GM12864 (cell line): ENCODE measurements around the gene EFCAB13.

Experiments used
- DNase-seq: peaks from one replicate; pipeline ENCODE4 v3.0.0-alpha.2; 2011; ENCODE audit warnings: low read depth
- H3K4me3 ChIP-seq: 2 replicates; pipeline ENCODE4 v1.5.1; 2011; ENCODE audit warnings: mild to moderate bottlenecking, low read depth, low read length, control low read depth
- TF ChIP-seq, protein P1 (sequence below): IDR thresholded peaks from 2 replicates; pipeline ENCODE4 v1.5.1; 2011; ENCODE audit warnings: low read depth, mild to moderate bottlenecking, moderate library complexity, low read length, control low read depth, inconsistent platforms; ENCODE audit errors: missing control alignments

EFCAB13 gene

DNA sequence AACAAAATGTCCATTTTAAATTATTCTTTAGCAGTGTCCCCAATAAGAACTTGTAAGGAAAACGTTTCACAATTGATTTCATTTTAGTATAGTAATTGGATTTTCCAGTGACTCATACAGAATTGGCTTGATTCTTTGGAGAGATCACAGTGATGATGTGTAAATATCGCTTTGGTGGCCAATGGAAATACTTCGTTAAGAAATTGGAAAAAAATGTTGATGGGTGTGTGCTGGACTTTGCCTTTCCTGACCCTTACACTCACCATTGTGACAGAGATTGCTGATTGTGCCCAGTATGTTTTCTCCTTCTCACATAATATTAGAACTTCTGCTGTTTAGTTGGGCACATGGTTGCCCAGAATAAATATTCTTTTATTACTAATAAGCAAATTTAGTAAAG is 7.4 kb upstream of the EFCAB13 start:
- TF ChIP-seq, protein P1, sequence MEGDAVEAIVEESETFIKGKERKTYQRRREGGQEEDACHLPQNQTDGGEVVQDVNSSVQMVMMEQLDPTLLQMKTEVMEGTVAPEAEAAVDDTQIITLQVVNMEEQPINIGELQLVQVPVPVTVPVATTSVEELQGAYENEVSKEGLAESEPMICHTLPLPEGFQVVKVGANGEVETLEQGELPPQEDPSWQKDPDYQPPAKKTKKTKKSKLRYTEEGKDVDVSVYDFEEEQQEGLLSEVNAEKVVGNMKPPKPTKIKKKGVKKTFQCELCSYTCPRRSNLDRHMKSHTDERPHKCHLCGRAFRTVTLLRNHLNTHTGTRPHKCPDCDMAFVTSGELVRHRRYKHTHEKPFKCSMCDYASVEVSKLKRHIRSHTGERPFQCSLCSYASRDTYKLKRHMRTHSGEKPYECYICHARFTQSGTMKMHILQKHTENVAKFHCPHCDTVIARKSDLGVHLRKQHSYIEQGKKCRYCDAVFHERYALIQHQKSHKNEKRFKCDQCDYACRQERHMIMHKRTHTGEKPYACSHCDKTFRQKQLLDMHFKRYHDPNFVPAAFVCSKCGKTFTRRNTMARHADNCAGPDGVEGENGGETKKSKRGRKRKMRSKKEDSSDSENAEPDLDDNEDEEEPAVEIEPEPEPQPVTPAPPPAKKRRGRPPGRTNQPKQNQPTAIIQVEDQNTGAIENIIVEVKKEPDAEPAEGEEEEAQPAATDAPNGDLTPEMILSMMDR, result no peak
- H3K4me3 ChIP-seq, result no peak overlapping the region
- no peak for DNase-seq

DNA sequence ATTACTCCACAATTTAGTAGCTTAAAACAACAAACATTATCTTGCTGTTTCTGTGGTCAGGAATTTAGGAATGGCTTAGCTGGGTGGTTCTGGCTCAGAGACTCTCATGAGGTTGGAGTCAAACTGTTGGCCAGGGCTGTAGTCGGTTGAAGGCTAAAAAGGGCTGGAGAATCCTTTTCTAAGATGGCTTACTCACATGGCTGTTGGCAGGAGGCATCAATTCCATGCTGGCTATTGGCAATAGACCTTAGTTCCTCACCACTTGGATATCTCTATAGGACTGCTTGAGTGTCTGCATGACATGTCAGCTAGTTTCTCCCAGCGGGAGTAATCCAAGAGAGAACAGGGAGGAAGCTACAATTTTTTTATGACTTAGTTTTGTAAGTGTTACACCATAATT is 6.6 kb upstream of the EFCAB13 start:
- TF ChIP-seq, protein P1, result no peak
- DNase-seq, result no peak
- H3K4me3 ChIP-seq, result no peak overlapping the region

DNA sequence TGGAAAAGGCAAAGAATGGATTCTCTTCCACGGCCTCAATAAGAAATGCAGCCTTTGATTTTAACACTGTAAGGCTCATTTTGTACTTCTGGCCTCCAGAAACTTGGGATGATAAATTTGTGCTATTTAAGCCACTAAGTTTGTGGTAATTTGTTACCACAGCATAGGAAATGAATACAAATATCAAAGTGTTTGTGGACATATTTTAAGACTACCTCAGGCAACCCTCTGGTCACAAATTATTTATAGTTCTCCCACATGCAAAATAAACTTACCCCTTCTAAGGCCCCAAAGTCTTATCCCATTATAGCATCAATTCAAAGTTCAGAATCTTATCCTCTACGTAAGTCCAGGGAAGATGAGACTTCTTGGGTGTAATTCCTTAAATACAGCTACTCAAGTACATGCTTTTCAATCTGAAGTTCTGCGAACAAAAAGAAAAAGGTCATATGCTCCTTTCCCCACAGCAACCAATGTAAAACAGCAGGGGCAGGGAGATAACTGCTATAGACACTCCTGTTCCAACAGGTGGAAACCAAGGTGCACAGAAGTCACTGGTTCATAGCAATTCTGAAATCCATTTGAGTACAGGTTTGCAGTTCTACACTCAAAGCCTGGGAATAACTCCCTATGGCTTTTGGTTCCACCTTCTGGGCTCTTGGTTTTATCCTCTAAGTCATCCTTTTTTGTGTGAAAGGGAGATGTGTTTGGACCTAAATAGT is 5.4 kb upstream of the EFCAB13 start:
- TF ChIP-seq, protein P1, result no peak
- no peak overlapping the region for H3K4me3 ChIP-seq
- DNase-seq, result no peak

DNA sequence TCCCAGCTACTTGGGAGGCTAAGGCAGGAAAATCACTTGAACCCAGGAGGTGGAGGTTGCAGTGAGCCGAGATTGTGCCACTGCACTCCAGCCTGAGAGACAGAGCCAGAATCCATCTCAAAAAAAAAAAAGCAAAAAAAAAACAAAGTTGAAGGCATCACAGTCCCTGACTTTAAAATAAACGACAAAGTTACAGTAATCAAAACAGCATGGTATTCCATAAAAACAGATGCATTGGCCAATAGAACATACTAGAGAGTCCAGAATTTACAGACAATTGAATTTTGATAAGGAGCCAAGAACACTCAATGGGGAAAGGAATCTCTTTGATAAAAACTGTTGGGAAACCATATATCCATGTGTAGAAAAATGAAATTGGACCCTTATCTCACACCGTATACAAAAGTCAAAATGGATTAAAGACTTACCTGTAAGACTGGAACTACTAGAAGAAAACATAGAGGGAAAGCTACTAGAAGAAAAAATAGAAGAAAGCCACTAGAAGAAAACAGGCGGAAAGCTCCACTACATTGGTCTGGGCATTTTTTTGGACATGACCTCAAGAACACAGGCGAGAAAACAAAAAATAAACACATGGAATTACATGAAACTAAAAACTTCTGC is 2.8 kb upstream of the EFCAB13 start:
- no peak overlapping the region for H3K4me3 ChIP-seq
- TF ChIP-seq, protein P1, result no peak
- DNase-seq, result no peak

DNA sequence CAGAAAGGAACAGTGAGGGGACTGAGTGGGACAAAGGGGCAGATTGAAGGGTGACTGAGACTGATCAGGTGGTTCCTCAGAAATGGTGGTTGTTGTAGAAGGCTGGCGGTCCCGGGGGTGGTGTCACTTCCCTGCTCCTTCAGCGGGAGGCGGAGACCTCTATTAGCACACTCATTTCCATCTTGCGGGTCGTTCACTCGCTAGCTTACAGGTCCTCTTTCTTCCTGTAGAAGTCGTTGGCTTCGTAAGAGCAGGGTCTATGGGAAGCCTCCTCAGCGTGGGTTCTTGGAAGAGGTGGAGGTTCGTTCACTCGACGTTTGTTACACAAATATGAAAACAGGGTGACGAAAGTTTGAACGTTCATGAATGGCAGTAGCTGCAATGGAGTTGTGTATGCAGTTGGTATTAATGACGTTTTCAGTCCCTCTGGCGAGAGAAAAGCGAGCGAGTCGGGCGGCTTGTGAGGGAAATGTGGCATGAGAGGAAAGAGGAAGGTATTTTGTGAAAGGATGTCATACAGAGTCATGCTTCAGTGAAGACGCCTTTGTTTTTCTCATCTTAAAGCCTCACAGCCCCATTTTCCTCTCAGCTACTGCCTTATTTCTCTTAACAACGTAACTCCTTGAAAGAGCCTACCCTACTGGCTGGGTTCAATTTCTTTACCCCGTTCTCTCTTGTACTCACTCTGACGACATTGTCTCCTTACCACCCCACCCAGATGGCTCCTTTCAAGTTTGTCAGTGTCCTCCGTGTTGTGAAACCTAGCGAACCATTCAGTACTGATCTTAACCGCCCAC is 667 bp downstream of the EFCAB13 start:
- TF ChIP-seq, protein P1, result no peak
- peak overlapping the region; percentile 83 for H3K4me3 ChIP-seq
- DNase-seq, result peak; percentile 79

DNA sequence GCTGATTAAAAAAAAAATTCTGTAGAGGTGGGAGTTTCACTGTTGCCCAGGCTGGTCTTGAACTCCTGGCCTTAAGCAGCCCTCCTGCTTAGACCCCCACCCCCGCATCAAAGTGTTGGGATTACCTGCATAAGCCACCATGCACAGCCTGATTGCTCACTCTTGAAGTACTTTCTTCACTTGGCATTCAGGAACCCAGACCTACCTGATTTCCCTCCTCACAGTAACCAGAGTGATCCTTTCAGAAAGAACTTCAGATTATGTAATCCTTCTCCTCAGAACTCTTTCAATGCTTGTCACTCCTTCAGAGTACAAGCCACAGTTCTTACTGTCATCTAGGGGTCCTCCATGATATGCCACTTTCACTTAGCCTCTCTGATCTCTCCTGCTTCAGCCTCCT is 1.4 kb downstream of the EFCAB13 start:
- DNase-seq, result no peak
- TF ChIP-seq, protein P1, result no peak
- H3K4me3 ChIP-seq, result peak overlapping the region; percentile 83
